GM12878 (cell line): Measurements from ENCODE around the gene CACTIN. TPM values are rescaled to one million over a fixed set of nuclear protein-coding genes. Genes with fewer than 3 reads are reported as not detected.

Source experiments
- ATAC-seq: fragments of 200-7000 bp; cut with Tn5 transposase; 3 replicates; pipeline ENCODE4 v1.9.1; 2020; ENCODE audit warnings: mild to moderate bottlenecking, moderate library complexity
- BruUV-seq: library from RNA; stranded (reverse); fragments of 400-500 nt; replicated peaks from 2 replicates; lab custom pipeline; 2021; lab: Mats Ljungman, UMichigan
- CTCF ChIA-PET: fragments of 300-600 bp; sonication (Branson Sonifier 250); formaldehyde crosslinking; extraction: SDS; loops from one replicate; lab custom pipeline; 2021; ENCODE audit warnings: inconsistent platforms; lab: Yijun Ruan, JAX
- POLR2A ChIA-PET: fragments of 350-600 bp; formaldehyde crosslinking; extraction: SDS; loops from one replicate; lab custom pipeline; 2021; ENCODE audit warnings: inconsistent platforms; lab: Charles Lee
- RAD21 ChIA-PET: fragments of 300-600 bp; sonication (Branson Sonifier 250); formaldehyde crosslinking; loops from one replicate; lab custom pipeline; 2023; ENCODE audit warnings: antibody characterized with exemption; ENCODE audit not compliant: unreplicated experiment; lab: Charles Lee
- SMC1A ChIA-PET: fragments of 300-600 bp; sonication (Branson Sonifier 250); formaldehyde crosslinking; loops from one replicate; lab custom pipeline; 2023; ENCODE audit not compliant: unreplicated experiment, uncharacterized antibody; lab: Charles Lee
- DNase-seq: peaks from one replicate; pipeline ENCODE4 v3.0.0-alpha.2; 2011; ENCODE audit warnings: low read depth, low spot score
- FAIRE-seq: peaks from 3 replicates; lab custom pipeline; 2011; peaks lifted over from hg19 to GRCh38; lab: Jason Lieb, UNC
- H2AFZ ChIP-seq: 2 replicates; pipeline ENCODE4 v1.6.0; 2011; ENCODE audit warnings: low read depth, low read length, control low read depth; ENCODE audit not compliant: control insufficient read depth
- H3K27ac ChIP-seq: 2 replicates; pipeline ENCODE4 v1.5.1; 2011; ENCODE audit warnings: control low read depth; ENCODE audit not compliant: control insufficient read depth, insufficient read depth
- H3K27me3 ChIP-seq, 2 experiments: replicated peaks in 1 of 2; 2 replicates each; pipeline versions ENCODE4 v1.6.0 to v1.6.1; 2011; ENCODE audit warnings: low read length in 1 of 2; ENCODE audit not compliant: control insufficient read depth in 2 of 2, insufficient read depth in 2 of 2
- H3K36me3 ChIP-seq, 2 experiments: 2 replicates each; pipeline ENCODE4 v1.5.1; 2011; ENCODE audit warnings: low read length in 1 of 2; ENCODE audit not compliant: control insufficient read depth in 2 of 2, insufficient read depth in 2 of 2
- H3K4me1 ChIP-seq: 2 replicates; pipeline ENCODE4 v1.6.1; 2011; ENCODE audit warnings: mild to moderate bottlenecking, low read length, moderate library complexity, mixed read lengths; ENCODE audit not compliant: control insufficient read depth, insufficient read depth
- H3K4me2 ChIP-seq: 2 replicates; pipeline ENCODE4 v1.6.0; 2011; ENCODE audit warnings: control low read depth; ENCODE audit not compliant: control insufficient read depth, insufficient read depth
- H3K4me3 ChIP-seq: fragments of 200-600 bp; sonication (generic); 2 replicates; pipeline ENCODE4 v1.5.1; 2016
- H3K79me2 ChIP-seq: 2 replicates; pipeline ENCODE4 v1.6.0; 2011; ENCODE audit warnings: low read length; ENCODE audit not compliant: control insufficient read depth, insufficient read depth
- H3K9ac ChIP-seq: 2 replicates; pipeline ENCODE4 v1.8.0; 2011; ENCODE audit warnings: low read length, control low read depth, mixed read lengths; ENCODE audit not compliant: control insufficient read depth, insufficient read depth
- H3K9me3 ChIP-seq: replicated peaks from 3 replicates; pipeline ENCODE4 v1.5.1; 2011; ENCODE audit warnings: mild to moderate bottlenecking, low read length; ENCODE audit not compliant: control insufficient read depth, insufficient read depth
- H4K20me1 ChIP-seq: 2 replicates; pipeline ENCODE4 v1.6.0; 2011; ENCODE audit not compliant: control insufficient read depth, insufficient read depth
- HDAC2 ChIP-seq: fragments of 200-600 bp; sonication (generic); IDR thresholded peaks from 2 replicates; pipeline ENCODE4 v1.6.1; 2017
- PML ChIP-seq: IDR thresholded peaks from 2 replicates; pipeline ENCODE4 v1.6.1; 2012; ENCODE audit warnings: low read length, inconsistent platforms
- POLR2A ChIP-seq: IDR thresholded peaks from 2 replicates; pipeline ENCODE4 v1.6.1; 2011; ENCODE audit warnings: low read depth, mild to moderate bottlenecking, low read length
- SREBF2 ChIP-seq: IDR thresholded peaks from 2 replicates; pipeline ENCODE4 v1.6.1; 2012; ENCODE audit warnings: mild to moderate bottlenecking, low read length
- STAT3 ChIP-seq: IDR thresholded peaks from 2 replicates; pipeline ENCODE4 v1.6.1; 2011; ENCODE audit warnings: low read depth, low read length, improper control_type of control experiment
- TCF12 ChIP-seq: IDR thresholded peaks from 2 replicates; pipeline ENCODE4 v1.6.1; 2011; ENCODE audit warnings: low read depth, mild to moderate bottlenecking, low read length
- YBX1 ChIP-seq: fragments of 450-650 bp; IDR thresholded peaks from 2 replicates; pipeline ENCODE4 v1.6.1; 2016; ENCODE audit warnings: antibody characterized with exemption
- WGBS: methylation state at CpG from one replicate; pipeline ENCODE4 v1.1.6; 2016; ENCODE audit warnings: low lambda C conversion rate; ENCODE audit not compliant: insufficient replicate concordance, insufficient coverage; ENCODE audit errors: missing lambda C conversion rate; 5-methylcytosine and 5-hydroxymethylcytosine counted together
- in situ Hi-C: fragments of 300-500 bp; cut with MboI; formaldehyde crosslinking; loops from 9 replicates; pipeline ENCODE4 v1.14.3; 2018; ENCODE audit warnings: mixed read lengths
- intact Hi-C: fragments of 100-400 bp; cut with micrococcal nuclease; formaldehyde crosslinking; loops from one replicate; pipeline ENCODE4 v1.14.2; 2022; ENCODE audit not compliant: unreplicated experiment
- polyA plus RNA-seq, 11 experiments: library from polyadenylated mRNA; depleted of rRNA in 4 of 11; unstranded in 6 of 11; stranded (reverse) in 5 of 11; fragments of >200 nt; fragmentation: Nextera tagmentation in 4 of 11; fragmentation: Illumina TruSeq in 1 of 11; extraction: Ambion mirVana in 4 of 11; extraction: Trizol in 1 of 11; gene quantifications; 1 replicate in 1 of 11; 2 replicates in 10 of 11; pipeline versions ENCODE4 v1.2.1 to v1.2.3, GENCODE V29; 2011 to 2016; ENCODE audit warnings: inconsistent platforms in 2 of 11, missing spikeins in 2 of 11, low read depth in 1 of 11
- total RNA-seq, 4 experiments: library from RNA; depleted of rRNA in 3 of 4; stranded (reverse); fragments of >200 nt in 3 of 4; fragmentation: Illumina TruSeq in 1 of 4; extraction: Trizol in 1 of 4; gene quantifications; 2 replicates each; pipeline versions ENCODE4 v1.2.1 to v1.2.3, GENCODE V29; 2013 to 2021
- TF ChIP-seq, protein P1 (sequence below): IDR thresholded peaks from 2 replicates; pipeline ENCODE4 v1.6.1; 2012; ENCODE audit warnings: low read depth, low read length, improper control_type of control experiment
- TF ChIP-seq, protein P2 (sequence below): IDR thresholded peaks from 2 replicates; pipeline ENCODE4 v1.6.1; 2011; ENCODE audit warnings: low read depth, low read length, improper control_type of control experiment, borderline replicate concordance
- TF ChIP-seq, protein P3 (sequence below): fragments of 450-650 bp; IDR thresholded peaks from 2 replicates; pipeline ENCODE4 v1.6.1; 2017; ENCODE audit warnings: mild to moderate bottlenecking, low read depth, inconsistent platforms; ENCODE audit not compliant: poor library complexity, severe bottlenecking
- TF ChIP-seq, protein P4 (sequence below): IDR thresholded peaks from 2 replicates; pipeline ENCODE4 v1.6.1; 2011; ENCODE audit warnings: borderline replicate concordance, low read depth, mild to moderate bottlenecking, moderate library complexity, mixed read lengths, low read length; ENCODE audit not compliant: insufficient read depth; ENCODE audit errors: extremely low read length
- TF ChIP-seq, protein P5 (sequence below): fragments of 450-650 bp; IDR thresholded peaks from 2 replicates; pipeline ENCODE4 v1.6.1; 2017; ENCODE audit warnings: mild to moderate bottlenecking, moderate library complexity
- TF ChIP-seq, protein P6 (sequence below): fragments of 450-650 bp; IDR thresholded peaks from 2 replicates; pipeline ENCODE4 v1.6.1; 2016; ENCODE audit warnings: mild to moderate bottlenecking

Gene CACTIN
- total and polyA plus RNA-seq, 10 of the 15 experiments (the other 5 are each of a cell fraction or from before 2014, with no cell fraction given), result 0.40 to 31.4 (median 12.5) TPM

DNA sequence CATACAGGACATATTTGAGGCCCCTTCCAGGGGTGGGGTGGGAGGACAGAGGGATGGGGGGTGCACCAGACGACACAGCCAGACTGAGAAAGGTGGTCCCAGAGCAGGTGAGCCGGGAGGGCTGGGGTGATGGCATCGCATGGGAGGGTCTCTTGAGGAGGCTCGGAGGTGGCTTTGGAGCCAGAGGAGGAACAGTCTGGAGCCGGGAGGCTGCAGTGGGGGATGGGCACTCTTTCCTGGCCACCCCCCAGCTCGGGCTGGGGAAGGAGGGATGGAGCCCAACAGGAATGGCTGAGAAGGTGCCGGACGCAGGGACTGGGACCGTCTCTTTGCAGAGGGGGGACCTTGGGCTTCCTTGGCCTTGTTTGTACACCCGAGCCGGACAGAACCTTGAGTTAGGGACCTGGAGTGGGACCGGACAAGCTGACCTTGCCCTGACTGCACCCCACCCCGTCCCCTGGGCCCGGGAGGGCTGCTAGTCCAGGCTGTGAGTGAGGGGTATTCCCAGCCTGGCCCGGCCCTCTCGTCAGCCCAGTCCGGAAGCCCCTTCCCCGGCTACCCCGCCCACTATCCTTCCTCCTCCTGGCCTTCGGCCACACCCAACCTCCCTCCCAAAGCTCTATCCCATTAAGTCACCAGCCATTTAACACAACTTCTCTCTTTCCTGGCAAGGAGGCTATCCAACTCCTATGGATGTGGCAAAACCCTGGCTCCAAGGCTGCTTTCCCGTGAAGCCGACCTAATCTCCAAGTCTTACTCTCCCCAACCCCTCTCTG is 19.1 kb downstream of the CACTIN start:
- Histone ChIP-seq H3K27me3 (no peaks in the 10 kb centered on the region), H3K9ac (no peak overlapping the region), H3K4me2 (no peak overlapping the region), H3K4me3 (no peak overlapping the region), H4K20me1 (no peaks in the 10 kb centered on the region), H3K27ac (no peak overlapping the region), H3K9me3 (no peaks in the 10 kb centered on the region), H2AFZ (no peak overlapping the region), H3K4me1 (peaks cover 12% of the 10 kb centered on the region), H3K79me2 (no peaks in the 10 kb centered on the region), H3K36me3 (peaks cover 0 to 8% of the 10 kb centered on the region in 2 experiments; a peak in 3 of 4 replicates)
- no peak for FAIRE-seq
- SMC1A ChIA-PET, result interaction anchor here (1.2 kb wide), 1 partner anchor 16 kb away, joined by 3 read pairs; no protein-coding TSS in a partner anchor
- RAD21 ChIA-PET, result no interaction called here
- POLR2A ChIA-PET, result no interaction called here
- in situ Hi-C loops (no loop called here), intact Hi-C loops (loop anchor here (5.0 kb wide), 1 partner anchor 35 kb away; the partner anchor contains the start of gene HMG20B)
- no peak for ATAC-seq
- no peak for DNase-seq
- BruUV-seq, result no TSS peak
- 29% methylated on average over 21 of the region's 22 CpGs for WGBS
- CTCF ChIA-PET, result interaction anchor here (0.8 to 2.4 kb wide), 3 partner anchors 22 to 303 kb away, joined by 3 to 8 read pairs (median 3); partner anchors contain the start of gene GIPC3
- TF ChIP-seq, protein P1, sequence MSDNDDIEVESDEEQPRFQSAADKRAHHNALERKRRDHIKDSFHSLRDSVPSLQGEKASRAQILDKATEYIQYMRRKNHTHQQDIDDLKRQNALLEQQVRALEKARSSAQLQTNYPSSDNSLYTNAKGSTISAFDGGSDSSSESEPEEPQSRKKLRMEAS, result no peak
- TF ChIP-seq SREBF2 (no peak), TCF12 (no peak), PML (no peak), POLR2A (no peak), STAT3 (no peak), YBX1 (no peak), HDAC2 (no peak)
- TF ChIP-seq, protein P2, sequence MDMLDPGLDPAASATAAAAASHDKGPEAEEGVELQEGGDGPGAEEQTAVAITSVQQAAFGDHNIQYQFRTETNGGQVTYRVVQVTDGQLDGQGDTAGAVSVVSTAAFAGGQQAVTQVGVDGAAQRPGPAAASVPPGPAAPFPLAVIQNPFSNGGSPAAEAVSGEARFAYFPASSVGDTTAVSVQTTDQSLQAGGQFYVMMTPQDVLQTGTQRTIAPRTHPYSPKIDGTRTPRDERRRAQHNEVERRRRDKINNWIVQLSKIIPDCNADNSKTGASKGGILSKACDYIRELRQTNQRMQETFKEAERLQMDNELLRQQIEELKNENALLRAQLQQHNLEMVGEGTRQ, result no peak
- TF ChIP-seq, protein P3, sequence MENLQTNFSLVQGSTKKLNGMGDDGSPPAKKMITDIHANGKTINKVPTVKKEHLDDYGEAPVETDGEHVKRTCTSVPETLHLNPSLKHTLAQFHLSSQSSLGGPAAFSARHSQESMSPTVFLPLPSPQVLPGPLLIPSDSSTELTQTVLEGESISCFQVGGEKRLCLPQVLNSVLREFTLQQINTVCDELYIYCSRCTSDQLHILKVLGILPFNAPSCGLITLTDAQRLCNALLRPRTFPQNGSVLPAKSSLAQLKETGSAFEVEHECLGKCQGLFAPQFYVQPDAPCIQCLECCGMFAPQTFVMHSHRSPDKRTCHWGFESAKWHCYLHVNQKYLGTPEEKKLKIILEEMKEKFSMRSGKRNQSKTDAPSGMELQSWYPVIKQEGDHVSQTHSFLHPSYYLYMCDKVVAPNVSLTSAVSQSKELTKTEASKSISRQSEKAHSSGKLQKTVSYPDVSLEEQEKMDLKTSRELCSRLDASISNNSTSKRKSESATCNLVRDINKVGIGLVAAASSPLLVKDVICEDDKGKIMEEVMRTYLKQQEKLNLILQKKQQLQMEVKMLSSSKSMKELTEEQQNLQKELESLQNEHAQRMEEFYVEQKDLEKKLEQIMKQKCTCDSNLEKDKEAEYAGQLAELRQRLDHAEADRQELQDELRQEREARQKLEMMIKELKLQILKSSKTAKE, result no peak
- TF ChIP-seq, protein P4, sequence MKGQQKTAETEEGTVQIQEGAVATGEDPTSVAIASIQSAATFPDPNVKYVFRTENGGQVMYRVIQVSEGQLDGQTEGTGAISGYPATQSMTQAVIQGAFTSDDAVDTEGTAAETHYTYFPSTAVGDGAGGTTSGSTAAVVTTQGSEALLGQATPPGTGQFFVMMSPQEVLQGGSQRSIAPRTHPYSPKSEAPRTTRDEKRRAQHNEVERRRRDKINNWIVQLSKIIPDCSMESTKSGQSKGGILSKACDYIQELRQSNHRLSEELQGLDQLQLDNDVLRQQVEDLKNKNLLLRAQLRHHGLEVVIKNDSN, result no peak
- TF ChIP-seq, protein P5, sequence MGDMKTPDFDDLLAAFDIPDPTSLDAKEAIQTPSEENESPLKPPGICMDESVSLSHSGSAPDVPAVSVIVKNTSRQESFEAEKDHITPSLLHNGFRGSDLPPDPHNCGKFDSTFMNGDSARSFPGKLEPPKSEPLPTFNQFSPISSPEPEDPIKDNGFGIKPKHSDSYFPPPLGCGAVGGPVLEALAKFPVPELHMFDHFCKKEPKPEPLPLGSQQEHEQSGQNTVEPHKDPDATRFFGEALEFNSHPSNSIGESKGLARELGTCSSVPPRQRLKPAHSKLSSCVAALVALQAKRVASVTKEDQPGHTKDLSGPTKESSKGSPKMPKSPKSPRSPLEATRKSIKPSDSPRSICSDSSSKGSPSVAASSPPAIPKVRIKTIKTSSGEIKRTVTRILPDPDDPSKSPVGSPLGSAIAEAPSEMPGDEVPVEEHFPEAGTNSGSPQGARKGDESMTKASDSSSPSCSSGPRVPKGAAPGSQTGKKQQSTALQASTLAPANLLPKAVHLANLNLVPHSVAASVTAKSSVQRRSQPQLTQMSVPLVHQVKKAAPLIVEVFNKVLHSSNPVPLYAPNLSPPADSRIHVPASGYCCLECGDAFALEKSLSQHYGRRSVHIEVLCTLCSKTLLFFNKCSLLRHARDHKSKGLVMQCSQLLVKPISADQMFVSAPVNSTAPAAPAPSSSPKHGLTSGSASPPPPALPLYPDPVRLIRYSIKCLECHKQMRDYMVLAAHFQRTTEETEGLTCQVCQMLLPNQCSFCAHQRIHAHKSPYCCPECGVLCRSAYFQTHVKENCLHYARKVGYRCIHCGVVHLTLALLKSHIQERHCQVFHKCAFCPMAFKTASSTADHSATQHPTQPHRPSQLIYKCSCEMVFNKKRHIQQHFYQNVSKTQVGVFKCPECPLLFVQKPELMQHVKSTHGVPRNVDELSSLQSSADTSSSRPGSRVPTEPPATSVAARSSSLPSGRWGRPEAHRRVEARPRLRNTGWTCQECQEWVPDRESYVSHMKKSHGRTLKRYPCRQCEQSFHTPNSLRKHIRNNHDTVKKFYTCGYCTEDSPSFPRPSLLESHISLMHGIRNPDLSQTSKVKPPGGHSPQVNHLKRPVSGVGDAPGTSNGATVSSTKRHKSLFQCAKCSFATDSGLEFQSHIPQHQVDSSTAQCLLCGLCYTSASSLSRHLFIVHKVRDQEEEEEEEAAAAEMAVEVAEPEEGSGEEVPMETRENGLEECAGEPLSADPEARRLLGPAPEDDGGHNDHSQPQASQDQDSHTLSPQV, result no peak
- TF ChIP-seq, protein P6, sequence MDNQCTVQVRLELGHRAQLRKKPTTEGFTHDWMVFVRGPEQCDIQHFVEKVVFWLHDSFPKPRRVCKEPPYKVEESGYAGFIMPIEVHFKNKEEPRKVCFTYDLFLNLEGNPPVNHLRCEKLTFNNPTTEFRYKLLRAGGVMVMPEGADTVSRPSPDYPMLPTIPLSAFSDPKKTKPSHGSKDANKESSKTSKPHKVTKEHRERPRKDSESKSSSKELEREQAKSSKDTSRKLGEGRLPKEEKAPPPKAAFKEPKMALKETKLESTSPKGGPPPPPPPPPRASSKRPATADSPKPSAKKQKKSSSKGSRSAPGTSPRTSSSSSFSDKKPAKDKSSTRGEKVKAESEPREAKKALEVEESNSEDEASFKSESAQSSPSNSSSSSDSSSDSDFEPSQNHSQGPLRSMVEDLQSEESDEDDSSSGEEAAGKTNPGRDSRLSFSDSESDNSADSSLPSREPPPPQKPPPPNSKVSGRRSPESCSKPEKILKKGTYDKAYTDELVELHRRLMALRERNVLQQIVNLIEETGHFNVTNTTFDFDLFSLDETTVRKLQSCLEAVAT, result no peak
